ENCODE measurements around the gene ITGAL.
A peak's percentile ranks its signal among the peaks of the same experiment; 100 is the strongest.
"Not testable (repeated sequence)": the region's sequence is repeated elsewhere in the genome, so short reads cannot be mapped to it uniquely, and the experiment has no call there.

ITGAL gene

GRCh38 chr16:30493941-30494488 is 21.5 kb downstream of the ITGAL start:
- no peak for DNase-seq

GRCh38 chr16:30494709-30495108 is 22.2 kb downstream of the ITGAL start:
- DNase-seq, result no peak

DNA sequence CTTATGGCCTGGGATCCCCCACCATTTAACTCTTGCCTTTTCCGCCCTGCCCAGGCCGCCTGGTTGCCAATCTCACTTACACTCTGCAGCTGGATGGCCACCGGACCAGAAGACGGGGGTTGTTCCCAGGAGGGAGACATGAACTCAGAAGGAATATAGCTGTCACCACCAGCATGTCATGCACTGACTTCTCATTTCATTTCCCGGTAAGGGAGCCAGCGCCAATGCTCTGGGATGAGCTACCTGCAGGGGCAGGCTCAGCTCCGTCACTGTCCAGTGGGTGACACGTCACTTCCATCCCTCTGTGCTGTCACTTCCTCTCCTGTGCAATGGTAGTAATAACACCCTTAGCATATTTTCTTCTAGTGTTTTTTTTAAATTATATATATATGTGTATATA is 26.7 kb downstream of the ITGAL start:
- DNase-seq, result no peak

GRCh38 chr16:30503403-30504296 is 31.1 kb downstream of the ITGAL start:
- DNase-seq, result no peak

DNA sequence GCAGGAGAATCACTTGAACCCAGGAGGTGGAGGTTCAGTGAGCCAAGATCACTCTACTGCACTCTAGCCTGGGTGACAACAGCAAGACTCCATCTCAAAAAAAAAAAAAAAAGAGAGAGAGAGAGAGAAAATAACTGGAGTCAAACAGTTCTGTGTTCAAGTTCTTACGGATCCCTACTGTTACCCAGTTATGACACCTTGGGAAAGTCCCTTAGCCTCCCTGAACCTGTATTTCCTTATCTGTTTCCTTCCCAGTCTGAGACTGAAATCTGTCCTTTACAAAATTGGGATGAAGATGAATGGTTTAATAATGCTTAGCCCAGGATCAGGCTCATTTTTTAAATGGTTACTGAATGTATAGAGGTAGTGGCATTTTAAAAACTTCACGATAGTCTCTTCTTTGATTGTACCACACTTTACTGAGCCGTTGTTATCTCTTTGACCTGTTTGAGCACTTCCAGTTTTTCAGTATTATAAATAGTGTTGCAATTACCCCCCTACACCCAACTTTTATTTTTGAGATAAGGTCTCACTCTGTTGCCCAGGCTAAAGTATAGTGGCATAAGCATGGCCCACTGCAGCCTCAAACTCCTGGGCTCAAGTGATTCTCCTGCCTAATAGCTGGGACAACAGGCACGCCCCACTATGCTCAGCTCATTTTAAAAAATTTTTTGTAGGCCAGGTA is 36.7 kb downstream of the ITGAL start:
- no peak for DNase-seq

DNA sequence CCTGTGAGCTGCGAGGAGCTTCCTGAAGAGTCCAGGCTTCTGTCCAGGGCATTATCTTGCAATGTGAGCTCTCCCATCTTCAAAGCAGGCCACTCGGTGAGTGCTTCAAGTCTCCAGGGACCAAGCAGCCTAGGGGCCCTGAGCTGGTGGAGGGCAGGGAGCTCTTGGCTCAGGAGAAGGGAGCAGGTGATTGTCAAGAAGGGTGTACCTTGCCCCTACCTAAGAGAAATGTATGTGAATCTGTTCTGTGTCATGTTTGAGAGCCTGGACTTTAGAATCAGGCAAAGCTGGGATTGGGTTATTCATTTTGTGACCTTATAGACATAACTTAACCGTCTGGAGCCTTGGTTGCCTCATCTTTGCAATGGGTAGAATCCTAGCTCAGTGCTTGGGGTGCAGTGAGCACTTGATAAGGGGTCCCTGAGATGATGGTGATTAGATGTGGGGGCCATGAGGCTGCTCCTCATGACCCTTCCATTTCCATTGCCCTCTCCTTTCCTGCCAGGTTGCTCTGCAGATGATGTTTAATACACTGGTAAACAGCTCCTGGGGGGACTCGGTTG is 37.9 kb downstream of the ITGAL start:
- no peak for DNase-seq

- no peak for DNase-seq
Observed at GRCh38 chr16:30511509-30511908, 39.0 kb downstream of the ITGAL start.

DNA sequence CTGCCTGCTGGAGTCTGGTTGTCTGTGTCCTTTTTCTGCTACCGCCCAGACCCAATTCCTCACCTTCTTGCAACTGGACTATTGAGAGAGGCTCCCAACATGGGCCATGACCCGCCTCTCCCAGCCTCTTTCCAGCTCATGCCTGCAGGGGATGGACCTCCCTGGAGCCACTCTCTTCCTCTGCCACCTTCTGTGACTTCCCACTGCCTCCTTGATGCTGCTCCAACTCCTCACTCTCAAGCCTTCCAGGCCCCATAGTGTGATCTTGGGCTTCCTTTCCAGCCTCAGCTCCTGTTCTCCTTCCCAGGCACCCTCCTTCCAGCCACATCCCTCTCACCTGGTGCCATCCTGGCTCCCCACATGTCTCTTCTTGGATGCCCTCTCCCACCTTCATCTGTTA is 42.7 kb downstream of the ITGAL start:
- no peak for DNase-seq

GRCh38 chr16:30518552-30518951 is 46.0 kb downstream of the ITGAL start:
- no peak for DNase-seq

DNA sequence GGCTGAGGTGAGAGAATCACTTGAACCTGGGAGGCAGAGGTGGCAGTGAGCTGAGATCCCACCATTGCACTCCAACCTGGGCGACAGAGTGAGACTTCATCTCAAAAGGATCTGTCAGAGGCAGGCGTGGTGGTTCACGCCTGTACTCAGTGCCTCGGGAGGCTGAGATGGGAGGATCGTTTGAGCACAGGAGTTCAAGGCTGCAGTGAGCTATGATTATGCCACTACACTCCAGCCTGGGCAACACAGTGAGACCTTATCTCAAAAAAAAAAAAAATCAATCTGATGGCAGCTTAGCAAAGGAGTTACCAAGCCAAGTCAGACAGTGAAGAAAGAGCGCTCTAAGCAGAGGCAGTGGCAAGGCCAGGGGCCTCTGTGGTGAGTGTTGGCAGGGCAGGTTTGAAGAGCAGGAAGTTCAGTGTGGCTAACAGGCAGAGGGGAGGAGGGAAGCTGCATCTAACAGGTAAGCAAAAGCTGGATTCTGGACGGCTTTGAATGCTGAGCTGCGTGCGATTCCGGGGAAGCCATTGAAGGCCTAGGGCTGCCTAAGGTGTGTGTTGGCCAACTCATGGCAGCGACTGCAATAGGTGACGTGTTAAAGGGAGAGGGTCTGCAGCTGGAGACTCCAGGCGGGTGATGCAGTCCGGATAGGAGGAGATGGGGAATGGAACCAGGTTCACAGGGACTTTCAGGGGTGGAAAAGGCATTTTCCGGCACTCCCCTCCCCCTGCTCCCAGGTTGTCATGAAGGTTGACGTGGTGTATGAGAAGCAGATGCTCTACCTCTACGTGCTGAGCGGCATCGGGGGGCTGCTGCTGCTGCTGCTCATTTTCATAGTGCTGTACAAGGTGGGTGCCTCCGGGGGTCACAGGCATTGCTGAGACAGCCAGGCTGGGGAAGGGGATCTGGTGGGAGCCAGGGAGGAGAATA is 46.8 kb downstream of the ITGAL start:
- DNase-seq, result no peak

DNA sequence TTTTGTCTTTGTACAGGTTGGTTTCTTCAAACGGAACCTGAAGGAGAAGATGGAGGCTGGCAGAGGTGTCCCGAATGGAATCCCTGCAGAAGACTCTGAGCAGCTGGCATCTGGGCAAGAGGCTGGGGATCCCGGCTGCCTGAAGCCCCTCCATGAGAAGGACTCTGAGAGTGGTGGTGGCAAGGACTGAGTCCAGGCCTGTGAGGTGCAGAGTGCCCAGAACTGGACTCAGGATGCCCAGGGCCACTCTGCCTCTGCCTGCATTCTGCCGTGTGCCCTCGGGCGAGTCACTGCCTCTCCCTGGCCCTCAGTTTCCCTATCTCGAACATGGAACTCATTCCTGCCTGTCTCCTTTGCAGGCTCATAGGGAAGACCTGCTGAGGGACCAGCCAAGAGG is 48.9 kb downstream of the ITGAL start:
- DNase-seq, result no peak

DNA sequence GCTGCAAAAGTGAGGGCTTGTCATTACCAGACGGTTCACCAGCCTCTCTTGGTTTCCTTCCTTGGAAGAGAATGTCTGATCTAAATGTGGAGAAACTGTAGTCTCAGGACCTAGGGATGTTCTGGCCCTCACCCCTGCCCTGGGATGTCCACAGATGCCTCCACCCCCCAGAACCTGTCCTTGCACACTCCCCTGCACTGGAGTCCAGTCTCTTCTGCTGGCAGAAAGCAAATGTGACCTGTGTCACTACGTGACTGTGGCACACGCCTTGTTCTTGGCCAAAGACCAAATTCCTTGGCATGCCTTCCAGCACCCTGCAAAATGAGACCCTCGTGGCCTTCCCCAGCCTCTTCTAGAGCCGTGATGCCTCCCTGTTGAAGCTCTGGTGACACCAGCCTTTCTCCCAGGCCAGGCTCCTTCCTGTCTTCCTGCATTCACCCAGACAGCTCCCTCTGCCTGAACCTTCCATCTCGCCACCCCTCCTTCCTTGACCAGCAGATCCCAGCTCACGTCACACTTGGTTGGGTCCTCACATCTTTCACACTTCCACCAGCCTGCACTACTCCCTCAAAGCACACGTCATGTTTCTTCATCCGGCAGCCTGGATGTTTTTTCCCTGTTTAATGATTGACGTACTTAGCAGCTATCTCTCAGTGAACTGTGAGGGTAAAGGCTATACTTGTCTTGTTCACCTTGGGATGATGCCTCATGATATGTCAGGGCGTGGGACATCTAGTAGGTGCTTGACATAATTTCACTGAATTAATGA is 49.5 kb downstream of the ITGAL start:
- no peak for DNase-seq

DNA sequence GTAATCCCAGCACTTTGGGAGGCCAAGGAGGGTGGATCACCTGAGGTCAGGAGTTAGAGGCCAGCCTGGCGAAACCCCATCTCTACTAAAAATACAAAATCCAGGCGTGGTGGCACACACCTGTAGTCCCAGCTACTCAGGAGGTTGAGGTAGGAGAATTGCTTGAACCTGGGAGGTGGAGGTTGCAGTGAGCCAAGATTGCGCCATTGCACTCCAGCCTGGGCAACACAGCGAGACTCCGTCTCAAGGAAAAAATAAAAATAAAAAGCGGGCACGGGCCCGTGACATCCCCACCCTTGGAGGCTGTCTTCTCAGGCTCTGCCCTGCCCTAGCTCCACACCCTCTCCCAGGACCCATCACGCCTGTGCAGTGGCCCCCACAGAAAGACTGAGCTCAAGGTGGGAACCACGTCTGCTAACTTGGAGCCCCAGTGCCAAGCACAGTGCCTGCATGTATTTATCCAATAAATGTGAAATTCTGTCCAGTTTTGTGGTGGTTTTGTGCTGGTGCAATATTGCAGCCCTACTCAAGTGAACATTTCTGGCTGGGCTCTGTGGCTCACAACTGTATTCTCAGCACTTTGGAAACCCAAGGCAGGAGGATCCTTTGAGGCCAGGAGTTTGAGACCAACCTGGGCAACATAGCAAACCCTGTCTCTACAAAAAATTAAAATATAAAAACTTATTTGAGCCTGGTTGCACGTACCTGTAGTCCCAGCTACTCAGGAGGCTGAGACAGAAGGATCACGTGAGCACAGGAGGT is 50.3 kb downstream of the ITGAL start:
- DNase-seq, result not testable (repeated sequence)

- DNase-seq, result no peak
Observed at GRCh38 chr16:30523768-30524574, 51.4 kb downstream of the ITGAL start.

DNA sequence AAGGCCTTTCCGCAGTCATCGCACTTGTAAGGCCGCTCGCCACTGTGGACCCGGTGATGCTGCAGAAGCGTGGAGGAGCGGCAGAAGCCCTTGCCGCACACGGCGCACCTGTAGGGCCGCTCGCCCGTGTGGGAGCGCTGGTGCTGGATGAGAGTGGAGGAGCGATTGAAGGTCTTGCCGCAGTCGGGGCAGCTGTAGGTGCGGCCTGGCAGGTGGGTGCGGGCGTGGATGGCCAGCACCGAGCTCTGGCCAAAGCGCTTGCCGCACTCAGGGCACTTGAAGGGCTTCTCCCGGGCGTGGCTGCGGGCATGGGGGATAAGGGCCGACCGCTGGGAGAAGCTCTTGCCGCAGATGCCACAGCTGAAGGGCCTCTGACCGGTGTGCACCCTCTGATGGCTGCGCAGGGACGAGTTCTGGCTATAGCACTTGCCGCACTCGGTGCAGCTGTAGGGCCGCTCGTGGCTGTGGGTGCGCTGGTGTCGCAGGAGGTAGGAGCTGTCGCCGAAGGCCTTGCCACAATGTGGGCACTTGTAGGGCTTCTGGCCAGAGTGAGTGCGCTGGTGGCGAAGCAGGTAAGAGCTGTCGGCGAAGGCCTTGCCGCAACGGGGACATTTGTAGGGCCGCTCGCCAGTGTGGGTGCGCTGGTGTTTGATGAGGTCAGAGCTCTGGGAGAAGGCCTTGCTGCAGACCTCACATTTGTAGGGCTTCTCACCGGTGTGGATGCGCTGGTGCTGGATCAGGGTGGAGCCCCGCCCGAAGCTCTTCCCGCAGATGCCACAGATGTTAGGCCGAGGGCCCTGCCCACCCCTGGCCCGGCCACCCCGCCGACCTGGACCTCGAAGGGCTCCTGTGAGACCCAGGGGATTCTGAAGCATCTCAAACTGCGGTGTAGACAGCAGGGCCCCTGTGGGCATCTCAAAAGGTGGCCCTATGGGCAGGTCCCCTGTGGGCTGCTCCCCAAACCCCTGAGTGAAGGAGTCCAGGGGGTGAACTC is 52.3 kb downstream of the ITGAL start:
- no peak for DNase-seq

DNA sequence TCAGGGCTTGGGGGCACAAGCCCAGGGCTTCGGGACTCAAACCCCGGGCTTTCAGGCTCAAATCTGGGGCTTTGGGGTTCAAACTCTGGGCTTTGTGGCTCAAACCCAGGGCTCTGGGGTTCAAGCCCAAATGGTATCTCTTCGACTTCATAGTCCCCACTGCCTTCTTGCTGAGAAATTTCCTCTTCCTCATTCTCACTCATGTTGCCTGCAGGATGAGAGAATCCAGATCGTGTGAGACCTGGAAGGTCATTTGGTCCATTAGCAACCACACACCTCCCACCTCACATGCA is 53.2 kb downstream of the ITGAL start:
- DNase-seq, result no peak

- DNase-seq, result peak; percentile 65
Observed at GRCh38 chr16:30526137-30526822, 53.7 kb downstream of the ITGAL start, which contains the start of gene ZNF768. Gene ZNF768, minus strand, starts transcription at chr16:30526566. Its CDS starts 153 bp downstream, at chr16:30526413.
